ENCODE data around the gene MAD2L1. TPM values are rescaled to one million over a fixed set of nuclear protein-coding genes. Genes with fewer than 3 reads are reported as not detected.
"Not testable (repeated sequence)": the region's sequence is repeated elsewhere in the genome, so short reads cannot be mapped to it uniquely, and the experiment has no call there.

The MAD2L1 gene
- total RNA-seq, 2 donors from 2014 or later, result 0.78 TPM; not detected in 1

- no peaks in the 10 kb centered on the region for H3K9me3 ChIP-seq
- H3K27ac ChIP-seq, result no peak overlapping the region
- ATAC-seq (no peak), DNase-seq (no peak)
- intact Hi-C loops (cut with DNase I), result no loop called here
- no peaks in the 10 kb centered on the region for H3K4me1 ChIP-seq
- no peaks in the 10 kb centered on the region for H3K36me3 ChIP-seq (replicated peaks in 1 of 2; ENCODE audit: insufficient read depth in 1 of 2, low read depth in 2 of 2)
- no peak overlapping the region for H3K4me3 ChIP-seq
- no peak for TF ChIP-seq CTCF (IDR thresholded peaks at IDR 0.05)
- no peak for TF ChIP-seq POLR2A (IDR thresholded peaks at IDR 0.05)
- WGBS, 2 donors, result 67 to 69% methylated on average over 2 of the region's 2 CpGs
- H3K27me3 ChIP-seq, result no peaks in the 10 kb centered on the region
These were observed 30.1 kb upstream of the MAD2L1 start for GRCh38 chr4:120096508-120097297.

DNA sequence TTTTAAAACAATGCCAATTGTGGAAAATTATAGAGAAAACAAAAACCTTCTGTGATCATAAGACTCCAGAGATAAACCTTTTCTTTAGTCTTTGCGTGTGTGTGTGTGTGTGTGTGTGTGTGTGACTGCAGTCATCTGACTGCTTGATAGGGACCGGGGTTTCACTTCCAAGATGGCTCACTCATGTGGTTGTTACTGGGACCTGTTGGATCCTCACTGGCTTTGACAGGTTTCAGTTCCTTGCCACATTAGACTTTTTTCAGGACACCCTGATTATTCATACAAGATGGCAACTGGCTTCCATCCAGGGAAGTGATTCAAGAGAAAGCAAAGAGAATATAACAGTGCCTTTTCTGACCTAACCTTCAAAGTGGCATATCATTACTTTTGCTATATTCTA, 21.9 kb upstream of the MAD2L1 start:
- H3K27ac ChIP-seq, result no peak overlapping the region
- ATAC-seq (no peak), DNase-seq (no peak)
- H3K36me3 ChIP-seq (replicated peaks in 1 of 2; ENCODE audit: insufficient read depth in 1 of 2, low read depth in 2 of 2), result no peaks in the 10 kb centered on the region
- intact Hi-C loops (cut with DNase I), result no loop called here
- H3K9me3 ChIP-seq, result peaks cover 0 to 8% (median 0%) of the 10 kb centered on the region in 3 donors
- no peaks in the 10 kb centered on the region for H3K4me1 ChIP-seq
- 75 to 88% methylated on average over 2 of the region's 2 CpGs for WGBS, 2 donors
- H3K4me3 ChIP-seq, result no peak overlapping the region
- no peak for TF ChIP-seq CTCF (IDR thresholded peaks at IDR 0.05)
- no peak for TF ChIP-seq POLR2A (IDR thresholded peaks at IDR 0.05)
- no peaks in the 10 kb centered on the region for H3K27me3 ChIP-seq

DNA sequence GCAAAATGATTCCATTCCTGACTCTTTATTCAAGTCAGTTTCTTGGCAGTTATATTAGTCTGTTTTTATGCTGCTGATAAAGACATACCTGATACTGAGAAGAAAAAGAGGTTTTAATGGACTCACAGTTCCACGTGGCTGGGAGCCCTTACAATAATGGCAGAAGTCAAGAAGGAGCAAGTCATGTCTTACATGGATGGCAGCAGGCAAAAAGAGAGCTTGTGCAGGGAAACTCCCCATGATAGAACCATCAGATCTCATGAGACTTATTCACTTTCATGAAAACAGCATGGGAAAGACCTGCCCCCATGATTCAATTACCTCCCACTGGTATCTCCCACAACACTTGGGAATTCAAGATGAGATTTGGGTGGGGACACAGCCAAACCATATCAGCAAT, 21.4 kb upstream of the MAD2L1 start:
- ATAC-seq; H3K27ac ChIP-seq; H3K4me3 ChIP-seq; H3K27me3 ChIP-seq; H3K9me3 ChIP-seq; H3K36me3 ChIP-seq (replicated peaks in 1 of 2; ENCODE audit: insufficient read depth in 1 of 2, low read depth in 2 of 2); intact Hi-C loops (cut with DNase I); H3K4me1 ChIP-seq; DNase-seq: not testable (repeated sequence)
- 46 to 50% methylated on average over 1 of the region's 1 CpG for WGBS, 2 donors

DNA sequence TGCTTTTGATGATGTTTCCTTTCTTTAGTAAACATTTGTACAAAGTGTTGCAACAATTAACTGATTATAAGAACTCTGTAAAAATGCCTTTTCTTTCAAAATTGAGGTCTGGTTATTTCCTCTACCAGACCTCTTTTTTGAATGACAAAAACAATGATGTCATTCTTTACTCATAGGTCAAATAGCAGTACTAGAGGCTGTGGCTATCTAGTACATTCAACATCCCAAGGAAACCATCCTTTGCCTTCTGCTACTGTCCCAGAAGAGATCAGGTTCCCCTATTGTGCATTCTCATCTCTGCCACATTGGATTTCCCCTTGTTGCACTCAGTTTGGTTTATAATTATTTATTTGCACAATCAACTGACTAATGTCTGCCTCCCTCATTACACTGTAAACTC, 19.1 kb upstream of the MAD2L1 start:
- DNase-seq (no peak), ATAC-seq (no peak)
- Histone ChIP-seq H3K4me1 (no peaks in the 10 kb centered on the region), H3K36me3 (replicated peaks in 1 of 2; ENCODE audit: insufficient read depth in 1 of 2, low read depth in 2 of 2) (no peaks in the 10 kb centered on the region), H3K9me3 (peaks cover 0 to 8% (median 0%) of the 10 kb centered on the region in 3 donors), H3K27ac (no peak overlapping the region), H3K27me3 (no peaks in the 10 kb centered on the region), H3K4me3 (no peak overlapping the region)
- TF ChIP-seq POLR2A (IDR thresholded peaks at IDR 0.05) (no peak), CTCF (IDR thresholded peaks at IDR 0.05) (no peak)
- intact Hi-C loops (cut with DNase I), result no loop called here

DNA sequence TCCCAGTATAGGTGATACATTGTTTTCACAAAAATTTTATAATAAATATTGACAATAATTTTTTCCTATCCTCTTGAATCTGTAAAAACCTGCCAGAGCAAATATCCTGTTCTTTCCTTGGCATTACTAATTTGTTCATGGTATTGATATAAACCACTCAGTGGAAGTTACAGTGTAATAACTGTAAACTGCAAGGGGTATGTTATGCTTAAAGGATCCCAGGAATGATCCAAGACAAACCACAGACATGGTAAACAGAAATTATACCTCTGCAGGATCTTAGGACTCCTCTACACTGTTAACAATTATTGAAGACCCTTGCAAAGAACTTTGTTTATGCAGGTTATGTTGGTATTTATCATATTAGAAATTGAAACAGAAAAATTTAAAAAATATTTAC, 17.7 kb upstream of the MAD2L1 start:
- ATAC-seq (no peak), DNase-seq (no peak)
- no peak for TF ChIP-seq POLR2A (IDR thresholded peaks at IDR 0.05)
- TF ChIP-seq CTCF (IDR thresholded peaks at IDR 0.05), result no peak
- Histone ChIP-seq H3K4me1 (no peaks in the 10 kb centered on the region), H3K27me3 (no peaks in the 10 kb centered on the region), H3K4me3 (no peak overlapping the region), H3K9me3 (peaks cover 0 to 8% (median 0%) of the 10 kb centered on the region in 3 donors), H3K36me3 (replicated peaks in 1 of 2; ENCODE audit: insufficient read depth in 1 of 2, low read depth in 2 of 2) (no peaks in the 10 kb centered on the region), H3K27ac (no peak overlapping the region)
- intact Hi-C loops (cut with DNase I), result no loop called here

All from body of pancreas (tissue), 4 donors.